GM23338 (cell line): ENCODE results near the gene SH3BP4. TPM values are rescaled to one million over a fixed set of nuclear protein-coding genes. Genes with fewer than 3 reads are reported as not detected.

Experiments used
- ATAC-seq: fragments of 200-7000 bp; cut with Tn5 transposase; 3 replicates; pipeline ENCODE4 v1.9.1; 2020
- DNase-seq: peaks from one replicate; pipeline ENCODE4 v3.0.0-alpha.2; 2015; ENCODE audit warnings: low spot score
- H2AFZ ChIP-seq: fragments of 200-600 bp; sonication (generic); 2 replicates; pipeline ENCODE4 v1.8.0; 2016; ENCODE audit warnings: antibody characterized with exemption, mild to moderate bottlenecking, moderate library complexity
- H3F3A ChIP-seq: fragments of 200-600 bp; sonication (generic); replicated peaks from 2 replicates; pipeline ENCODE4 v1.8.0; 2017; ENCODE audit warnings: antibody characterized with exemption, mixed run types, low read depth
- H3K27ac ChIP-seq: fragments of 200-600 bp; sonication (generic); 2 replicates; pipeline ENCODE4 v1.6.1; 2016; ENCODE audit warnings: low read depth
- H3K27me3 ChIP-seq: fragments of 200-600 bp; sonication (generic); 2 replicates; pipeline ENCODE4 v1.8.0; 2016; ENCODE audit warnings: mild to moderate bottlenecking, mixed run types, moderate library complexity; ENCODE audit not compliant: insufficient read depth
- H3K36me3 ChIP-seq: fragments of 200-600 bp; sonication (generic); 2 replicates; pipeline ENCODE4 v1.8.0; 2016; ENCODE audit warnings: mild to moderate bottlenecking; ENCODE audit not compliant: insufficient read depth
- H3K4me1 ChIP-seq: fragments of 200-600 bp; sonication (generic); 2 replicates; pipeline ENCODE4 v1.8.0; 2016; ENCODE audit warnings: mild to moderate bottlenecking, moderate library complexity; ENCODE audit not compliant: insufficient read depth
- H3K4me2 ChIP-seq: fragments of 200-600 bp; sonication (generic); 2 replicates; pipeline ENCODE4 v1.7.1; 2017; ENCODE audit warnings: mixed run types
- H3K4me3 ChIP-seq: fragments of 200-600 bp; sonication (generic); 2 replicates; pipeline ENCODE4 v1.6.1; 2016; ENCODE audit warnings: mixed run types
- H3K79me2 ChIP-seq: fragments of 200-600 bp; sonication (generic); replicated peaks from 2 replicates; pipeline ENCODE4 v1.8.0; 2017; ENCODE audit warnings: mild to moderate bottlenecking; ENCODE audit not compliant: insufficient read depth
- H3K9me2 ChIP-seq: fragments of 200-600 bp; sonication (generic); 2 replicates; pipeline ENCODE4 v1.8.0; 2017; ENCODE audit not compliant: insufficient read depth
- H4K20me1 ChIP-seq: fragments of 200-600 bp; sonication (generic); replicated peaks from 2 replicates; pipeline ENCODE4 v1.8.0; 2017; ENCODE audit warnings: mild to moderate bottlenecking; ENCODE audit not compliant: insufficient read depth
- H3K27ac Mint-ChIP-seq: 2 replicates; pipeline ENCODE4 v1.8.0; 2020; ENCODE audit warnings: inconsistent platforms, mild to moderate bottlenecking, moderate library complexity, mixed read lengths
- H3K27me3 Mint-ChIP-seq: 3 replicates; pipeline ENCODE4 v1.8.0; 2022; ENCODE audit warnings: low read depth, mild to moderate bottlenecking, moderate library complexity, mixed read lengths, inconsistent platforms; ENCODE audit not compliant: insufficient read depth, poor library complexity
- H3K36me3 Mint-ChIP-seq: 3 replicates; pipeline ENCODE4 v1.8.0; 2021; ENCODE audit warnings: low read depth, mild to moderate bottlenecking, inconsistent platforms, moderate library complexity, mixed read lengths
- H3K4me1 Mint-ChIP-seq: 3 replicates; pipeline ENCODE4 v1.8.0; 2020; ENCODE audit warnings: mild to moderate bottlenecking, inconsistent platforms, mixed read lengths
- H3K4me3 Mint-ChIP-seq: 3 replicates; pipeline ENCODE4 v1.8.0; 2021; ENCODE audit warnings: moderate library complexity, mild to moderate bottlenecking, inconsistent platforms, mixed read lengths
- H3K9me3 Mint-ChIP-seq: 3 replicates; pipeline ENCODE4 v1.8.0; 2020; ENCODE audit warnings: moderate library complexity, mild to moderate bottlenecking, inconsistent platforms, mixed read lengths
- ETS1 ChIP-seq: IDR thresholded peaks from 2 replicates; pipeline ENCODE4 v1.6.1; 2016; ENCODE audit warnings: antibody characterized with exemption
- JUNB ChIP-seq: IDR thresholded peaks from one replicate; pipeline ENCODE4 v1.6.1; 2016; ENCODE audit warnings: antibody characterized with exemption; ENCODE audit not compliant: unreplicated experiment
- NANOG ChIP-seq: IDR thresholded peaks from 2 replicates; pipeline ENCODE4 v1.6.1; 2016; ENCODE audit warnings: antibody characterized with exemption, borderline replicate concordance
- POLR2AphosphoS5 ChIP-seq: IDR thresholded peaks from 2 replicates; pipeline ENCODE4 v1.6.1; 2016; ENCODE audit warnings: antibody characterized with exemption, low read depth
- STAT1 ChIP-seq: IDR thresholded peaks from one replicate; pipeline ENCODE4 v1.6.1; 2016; ENCODE audit warnings: antibody characterized with exemption; ENCODE audit not compliant: unreplicated experiment
- ZNF331 ChIP-seq: fragments of 250-450 bp; sonication (Bioruptor Pico); IDR thresholded peaks from 2 replicates; pipeline ENCODE4 v1.5.0; 2020; ENCODE audit warnings: low read depth, mild to moderate bottlenecking, moderate library complexity
- ZNF462 ChIP-seq: fragments of 250-450 bp; sonication (Bioruptor Pico); IDR thresholded peaks from 2 replicates; pipeline ENCODE4 v1.5.0; 2020; ENCODE audit warnings: mild to moderate bottlenecking, moderate library complexity
- polyA plus RNA-seq: library from polyadenylated mRNA; unstranded; fragments of >200 nt; fragmentation: Nextera tagmentation; extraction: Ambion mirVana; gene quantifications from 2 replicates; pipeline ENCODE4 v1.2.1, GENCODE V29; 2016
- total RNA-seq: library from RNA; depleted of rRNA; stranded (reverse); fragments of >200 nt; shearing (Covaris generic); gene quantifications from 2 replicates; pipeline ENCODE4 v1.2.3, GENCODE V29; 2014

The SH3BP4 gene
- total and polyA plus RNA-seq, 2 experiments from 2014 or later = 15.6 to 50.9 TPM

GRCh38 chr2:234935311-234935710, 16.5 kb upstream of the SH3BP4 start (continued):
- TF ChIP-seq ZNF462 (CRISPR knock-in tag) (no peak), JUNB (no peak), POLR2AphosphoS5 (no peak), ZNF331 (CRISPR knock-in tag) (no peak), ETS1 (no peak)

GRCh38 chr2:234939576-234939975, 12.2 kb upstream of the SH3BP4 start:
- H3K4me3 ChIP-seq = no peak overlapping the region
- no peaks in the 10 kb centered on the region for H3F3A ChIP-seq
- H3K9me2 ChIP-seq = 0 out of 2 replicates have a peak, but pooled peaks cover 6% of the 10 kb centered on the region
- H3K4me1 Mint-ChIP-seq = peaks cover 14% of the 10 kb centered on the region
- no peak overlapping the region for H3K4me2 ChIP-seq
- no peak overlapping the region for H3K4me3 Mint-ChIP-seq
- no peak overlapping the region for H2AFZ ChIP-seq
- no peaks in the 10 kb centered on the region for H4K20me1 ChIP-seq
- peaks cover 5% of the 10 kb centered on the region; the same call in 2 of the 3 replicates for H3K9me3 Mint-ChIP-seq
- H3K27me3 ChIP-seq = no peaks in the 10 kb centered on the region
- H3K27ac Mint-ChIP-seq = no peak overlapping the region
- H3K79me2 ChIP-seq = no peaks in the 10 kb centered on the region
- no peaks in the 10 kb centered on the region for H3K36me3 ChIP-seq
- no peak for ATAC-seq
- H3K36me3 Mint-ChIP-seq = no peaks in the 10 kb centered on the region
- DNase-seq = no peak
- H3K27ac ChIP-seq = no peak overlapping the region
- H3K27me3 Mint-ChIP-seq = peaks cover 14% of the 10 kb centered on the region
- TF ChIP-seq NANOG (no peak), JUNB (no peak), STAT1 (no peak), ETS1 (no peak)
- H3K4me1 ChIP-seq = 0 out of 2 replicates have a peak, but pooled peaks cover 4% of the 10 kb centered on the region
